HUES64 (cell line): ENCODE measurements around the gene CHMP4A.

Experiments used
- H3K27ac ChIP-seq: 2 replicates; pipeline ENCODE4 v1.7.0; 2013; ENCODE audit warnings: low read depth, low read length, inconsistent platforms
- H3K27me3 ChIP-seq: 2 replicates; pipeline ENCODE4 v1.6.1; 2013; ENCODE audit warnings: mild to moderate bottlenecking, low read length; ENCODE audit not compliant: insufficient read depth
- H3K36me3 ChIP-seq: 2 replicates; pipeline ENCODE4 v1.6.1; 2013; ENCODE audit warnings: mild to moderate bottlenecking, low read length; ENCODE audit not compliant: insufficient read depth
- H3K4me1 ChIP-seq: 2 replicates; pipeline ENCODE4 v1.6.1; 2013; ENCODE audit warnings: mild to moderate bottlenecking, low read length, moderate library complexity; ENCODE audit not compliant: insufficient read depth
- H3K4me3 ChIP-seq: 2 replicates; pipeline ENCODE4 v1.5.1; 2013; ENCODE audit warnings: mild to moderate bottlenecking, low read length, moderate library complexity
- H3K9ac ChIP-seq: 2 replicates; pipeline ENCODE4 v1.6.1; 2013; ENCODE audit warnings: mild to moderate bottlenecking, low read depth, low read length
- H3K9me3 ChIP-seq: 2 replicates; pipeline ENCODE4 v1.6.1; 2013; ENCODE audit warnings: low read depth, low read length; ENCODE audit not compliant: insufficient read depth
- WGBS: fragments of 150-250, 120-280 bp; methylation state at CpG from one replicate; pipeline ENCODE4 v1.1.7; 2013; ENCODE audit warnings: missing lambda C conversion rate; 5-methylcytosine and 5-hydroxymethylcytosine counted together

The CHMP4A gene

GRCh38 chr14:24255931-24256711, 42.8 kb upstream of the CHMP4A start:
- Histone ChIP-seq H3K27me3 (no peaks in the 10 kb centered on the region), H3K4me3 (no peak overlapping the region), H3K9ac (no peak overlapping the region), H3K36me3 (no peaks in the 10 kb centered on the region), H3K4me1 (no peaks in the 10 kb centered on the region), H3K27ac (no peak overlapping the region), H3K9me3 (no peaks in the 10 kb centered on the region)
- WGBS = 95% methylated on average over 12 of the region's 12 CpGs

GRCh38 chr14:24255438-24255837, 42.1 kb upstream of the CHMP4A start:
- Histone ChIP-seq H3K9ac (no peak overlapping the region), H3K36me3 (no peaks in the 10 kb centered on the region), H3K4me3 (no peak overlapping the region), H3K9me3 (no peaks in the 10 kb centered on the region), H3K27me3 (no peaks in the 10 kb centered on the region), H3K27ac (no peak overlapping the region), H3K4me1 (no peaks in the 10 kb centered on the region)
- WGBS = 92% methylated on average over 6 of the region's 8 CpGs

- H3K4me3 ChIP-seq = no peak overlapping the region
- 94% methylated on average over 19 of the region's 19 CpGs for WGBS
- H3K4me1 ChIP-seq = no peaks in the 10 kb centered on the region
- H3K36me3 ChIP-seq = no peaks in the 10 kb centered on the region
- no peaks in the 10 kb centered on the region for H3K27me3 ChIP-seq
- no peak overlapping the region for H3K9ac ChIP-seq
- H3K9me3 ChIP-seq = no peaks in the 10 kb centered on the region
- H3K27ac ChIP-seq = no peak overlapping the region
These were observed 41.5 kb upstream of the CHMP4A start for GRCh38 chr14:24254630-24255392.

GRCh38 chr14:24253936-24254335, 40.6 kb upstream of the CHMP4A start:
- H3K4me1 ChIP-seq = no peaks in the 10 kb centered on the region
- H3K36me3 ChIP-seq = no peaks in the 10 kb centered on the region
- WGBS = 90% methylated on average over 7 of the region's 7 CpGs
- no peaks in the 10 kb centered on the region for H3K27me3 ChIP-seq
- H3K4me3 ChIP-seq = no peak overlapping the region
- H3K9me3 ChIP-seq = no peaks in the 10 kb centered on the region
- H3K27ac ChIP-seq = no peak overlapping the region
- no peak overlapping the region for H3K9ac ChIP-seq

- WGBS = 92% methylated on average over 8 of the region's 11 CpGs
- no peaks in the 10 kb centered on the region for H3K36me3 ChIP-seq
- no peaks in the 10 kb centered on the region for H3K4me1 ChIP-seq
- no peaks in the 10 kb centered on the region for H3K9me3 ChIP-seq
- H3K27ac ChIP-seq = no peak overlapping the region
- no peak overlapping the region for H3K9ac ChIP-seq
- H3K27me3 ChIP-seq = no peaks in the 10 kb centered on the region
- H3K4me3 ChIP-seq = no peak overlapping the region
These were observed 39.2 kb upstream of the CHMP4A start for GRCh38 chr14:24252289-24253124.

GRCh38 chr14:24251880-24252288, 38.6 kb upstream of the CHMP4A start:
- 93% methylated on average over 1 of the region's 1 CpG for WGBS
- Histone ChIP-seq H3K27me3 (no peaks in the 10 kb centered on the region), H3K9me3 (no peaks in the 10 kb centered on the region), H3K9ac (no peak overlapping the region), H3K4me3 (no peak overlapping the region), H3K36me3 (no peaks in the 10 kb centered on the region), H3K4me1 (no peaks in the 10 kb centered on the region), H3K27ac (no peak overlapping the region)

- H3K27me3 ChIP-seq = no peaks in the 10 kb centered on the region
- no peak overlapping the region for H3K9ac ChIP-seq
- H3K36me3 ChIP-seq = no peaks in the 10 kb centered on the region
- no peaks in the 10 kb centered on the region for H3K9me3 ChIP-seq
- 79% methylated on average over 4 of the region's 4 CpGs for WGBS
- no peaks in the 10 kb centered on the region for H3K4me1 ChIP-seq
- H3K27ac ChIP-seq = no peak overlapping the region
- no peak overlapping the region for H3K4me3 ChIP-seq
These were observed 37.1 kb upstream of the CHMP4A start for GRCh38 chr14:24250354-24250753.

GRCh38 chr14:24249230-24250021, 36.1 kb upstream of the CHMP4A start:
- WGBS = 82% methylated on average over 13 of the region's 13 CpGs
- Histone ChIP-seq H3K9me3 (no peaks in the 10 kb centered on the region), H3K9ac (no peak overlapping the region), H3K36me3 (no peaks in the 10 kb centered on the region), H3K4me1 (no peaks in the 10 kb centered on the region), H3K27ac (no peak overlapping the region), H3K4me3 (no peak overlapping the region), H3K27me3 (no peaks in the 10 kb centered on the region)

- no peak overlapping the region for H3K4me3 ChIP-seq
- no peaks in the 10 kb centered on the region for H3K9me3 ChIP-seq
- no peak overlapping the region for H3K27ac ChIP-seq
- H3K4me1 ChIP-seq = peaks cover 5% of the 10 kb centered on the region; the same call in 1 of the 2 replicates
- no peaks in the 10 kb centered on the region for H3K27me3 ChIP-seq
- 82% methylated on average over 7 of the region's 7 CpGs for WGBS
- H3K36me3 ChIP-seq = no peaks in the 10 kb centered on the region
- no peak overlapping the region for H3K9ac ChIP-seq
These were observed 34.1 kb upstream of the CHMP4A start for GRCh38 chr14:24247422-24247821.

- Histone ChIP-seq H3K9ac (no peak overlapping the region), H3K9me3 (no peaks in the 10 kb centered on the region), H3K4me3 (no peak overlapping the region), H3K36me3 (no peaks in the 10 kb centered on the region), H3K27ac (no peak overlapping the region), H3K27me3 (no peaks in the 10 kb centered on the region), H3K4me1 (peaks cover 5% of the 10 kb centered on the region; the same call in 1 of the 2 replicates)
- 92% methylated on average over 3 of the region's 3 CpGs for WGBS
These were observed 33.5 kb upstream of the CHMP4A start for GRCh38 chr14:24246765-24247212.
